Limb (tissue), 2 donors: ENCODE results near the gene PEX10.

Experiments
- DNase-seq, 2 donors: peaks; one replicate each; pipeline ENCODE4 v3.0.0-alpha.2; 2016; ENCODE audit errors: extremely low spot score in 2 of 2

The PEX10 gene

GRCh38 chr1:2388004-2388913, 24.1 kb downstream of the PEX10 start:
- no peak for DNase-seq

GRCh38 chr1:2386636-2387611, 25.4 kb downstream of the PEX10 start:
- DNase-seq, result no peak

- peak in 1 of 2 donors; percentile 25 for DNase-seq
Observed at GRCh38 chr1:2385606-2386280, 26.6 kb downstream of the PEX10 start.

GRCh38 chr1:2384941-2385481, 27.4 kb downstream of the PEX10 start:
- no peak for DNase-seq

GRCh38 chr1:2384130-2384860, 28.1 kb downstream of the PEX10 start:
- peak in 1 of 2 donors; percentile 20 for DNase-seq

- no peak for DNase-seq
Observed at GRCh38 chr1:2383576-2383975, 28.8 kb downstream of the PEX10 start.

- peak in 1 of 2 donors; percentile 70 for DNase-seq
Observed at GRCh38 chr1:2382621-2383361, 29.6 kb downstream of the PEX10 start.

- peak; percentile 83 to 90 for DNase-seq
Observed at GRCh38 chr1:2381741-2382620, 30.4 kb downstream of the PEX10 start.

GRCh38 chr1:2380816-2381591, 31.4 kb downstream of the PEX10 start:
- no peak for DNase-seq

GRCh38 chr1:2379733-2380404, 32.5 kb downstream of the PEX10 start:
- DNase-seq, result peak in 1 of 2 donors; percentile 27

- DNase-seq, result peak in 1 of 2 donors; percentile 28
Observed at GRCh38 chr1:2378956-2379732, 33.2 kb downstream of the PEX10 start.

GRCh38 chr1:2378441-2378851, 33.9 kb downstream of the PEX10 start:
- peak in 1 of 2 donors; percentile 46 for DNase-seq

GRCh38 chr1:2377751-2378440, 34.5 kb downstream of the PEX10 start:
- DNase-seq, result peak in 1 of 2 donors; percentile 21

- DNase-seq, result no peak
Observed at GRCh38 chr1:2376931-2377672, 35.3 kb downstream of the PEX10 start.

- DNase-seq, result no peak
Observed at GRCh38 chr1:2376261-2376741, 36.1 kb downstream of the PEX10 start.
